HS-27A (cell line): Measurements from ENCODE around the gene GNA14.
"Not testable (repeated sequence)": the region's sequence is repeated elsewhere in the genome, so short reads cannot be mapped to it uniquely, and the experiment has no call there.

ENCODE experiments used
- DNase-seq: peaks from one replicate; pipeline ENCODE4 v3.0.0-alpha.2; 2012; ENCODE audit warnings: low read depth, missing footprints

The GNA14 gene

DNA sequence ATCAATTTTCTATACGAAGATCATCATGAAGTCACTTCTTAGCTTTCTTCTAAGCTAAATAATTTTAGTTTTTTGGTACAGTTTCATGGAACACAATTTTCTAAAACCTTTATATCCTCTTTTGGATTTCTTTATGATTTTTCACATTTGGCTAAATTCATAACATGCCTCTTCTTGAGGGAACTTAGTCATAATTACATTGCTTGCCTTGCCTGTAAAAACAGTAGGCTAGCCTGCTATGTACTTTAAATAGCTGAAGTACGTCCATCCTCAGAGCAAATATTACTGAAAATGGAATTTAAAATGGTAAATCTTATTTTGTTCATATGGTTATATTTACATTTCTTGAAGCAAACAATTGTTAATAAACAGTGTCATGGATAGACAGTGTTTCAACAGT, 245.8 kb downstream of the GNA14 start:
- no peak for DNase-seq

DNA sequence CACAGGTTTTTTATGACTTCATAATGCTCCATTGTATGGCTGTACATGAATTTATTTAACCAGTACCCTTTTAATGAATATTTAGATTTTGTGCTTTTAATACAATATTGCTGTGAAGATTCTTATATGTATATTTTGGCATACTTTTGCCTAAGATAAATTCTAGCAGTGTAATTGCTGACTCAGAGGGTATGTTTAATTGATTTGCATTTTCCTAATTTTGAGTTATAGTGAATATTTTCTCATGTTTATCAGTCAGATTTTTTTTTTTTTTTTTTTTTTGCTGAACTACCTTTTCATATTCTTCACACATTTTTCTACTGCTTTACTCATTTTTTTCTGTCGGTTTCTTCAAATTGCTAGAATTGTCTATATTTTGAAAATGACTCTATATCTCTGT, 248.2 kb downstream of the GNA14 start:
- DNase-seq, result no peak

GRCh38 chr9:77398581-77398980, 249.5 kb downstream of the GNA14 start:
- not testable (repeated sequence) for DNase-seq

DNA sequence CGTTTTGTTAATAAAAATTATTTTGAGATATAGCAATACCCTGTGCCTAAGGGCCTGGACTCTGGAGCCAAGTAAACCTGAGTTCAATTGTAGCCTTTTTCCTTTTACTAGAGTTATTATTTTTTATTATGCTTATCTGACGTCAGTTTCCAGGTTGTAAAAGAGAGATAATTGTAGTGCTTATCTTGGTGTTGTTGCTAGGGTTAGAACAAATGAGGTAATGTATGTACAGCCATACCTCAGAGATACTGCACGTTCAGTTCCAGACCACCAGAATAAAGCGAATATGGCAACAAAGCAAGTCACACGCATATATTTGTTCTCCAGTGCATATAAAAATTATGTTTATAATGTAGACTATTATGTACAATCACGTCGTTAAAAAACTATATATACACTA, 255.8 kb downstream of the GNA14 start:
- no peak for DNase-seq

DNA sequence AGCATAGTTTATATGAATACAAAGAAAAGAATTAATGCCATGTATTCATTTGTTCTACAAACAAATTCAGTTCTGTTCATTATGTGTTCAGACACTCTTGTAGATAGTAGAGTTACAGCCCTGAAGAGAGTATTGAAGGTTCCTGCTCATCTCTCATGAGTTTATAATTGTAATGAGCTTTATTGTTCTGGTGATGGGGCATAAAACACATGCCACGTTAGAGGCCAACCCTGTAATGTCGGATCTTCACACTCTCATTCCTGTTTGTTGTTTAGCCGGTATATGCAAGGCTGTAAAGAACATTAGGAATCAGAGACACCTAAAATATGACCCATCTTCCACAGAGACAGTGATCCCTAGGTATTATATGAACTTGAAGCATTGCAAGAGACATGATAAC, 256.3 kb downstream of the GNA14 start:
- DNase-seq, result no peak

GRCh38 chr9:77386187-77386586, 261.9 kb downstream of the GNA14 start:
- DNase-seq, result no peak

- peak; percentile 51 for DNase-seq
Measured at GRCh38 chr9:77384406-77384805, 263.7 kb downstream of the GNA14 start.

GRCh38 chr9:77375956-77376532, 272.1 kb downstream of the GNA14 start:
- no peak for DNase-seq

GRCh38 chr9:77374266-77374665, 273.9 kb downstream of the GNA14 start:
- no peak for DNase-seq
